ENCODE measurements around the gene MKLN1.

GRCh38 chr7:131486346-131486745, 158.7 kb downstream of the MKLN1 start:
- TF ChIP-seq CTCF (IDR thresholded peaks at IDR 0.05; ENCODE audit: low read length) (no peak), EZH2 (IDR thresholded peaks at IDR 0.05; ENCODE audit: borderline replicate concordance, low read length) (no peak)

Data from OCI-LY1 (cell line).